ENCODE data around the gene F2RL3. TPM values are rescaled to one million over a fixed set of nuclear protein-coding genes. Genes with fewer than 3 reads are reported as not detected.

Gene F2RL3
- total and polyA plus RNA-seq, 9 of the 15 experiments (the other 6 are each of a cell fraction or from before 2014, with no cell fraction given), result 1.4 to 27.6 (median 11.9) TPM

GRCh38 chr19:16887353-16888265 is 1.2 kb upstream of the F2RL3 start (continued):
- TF ChIP-seq, protein P1, sequence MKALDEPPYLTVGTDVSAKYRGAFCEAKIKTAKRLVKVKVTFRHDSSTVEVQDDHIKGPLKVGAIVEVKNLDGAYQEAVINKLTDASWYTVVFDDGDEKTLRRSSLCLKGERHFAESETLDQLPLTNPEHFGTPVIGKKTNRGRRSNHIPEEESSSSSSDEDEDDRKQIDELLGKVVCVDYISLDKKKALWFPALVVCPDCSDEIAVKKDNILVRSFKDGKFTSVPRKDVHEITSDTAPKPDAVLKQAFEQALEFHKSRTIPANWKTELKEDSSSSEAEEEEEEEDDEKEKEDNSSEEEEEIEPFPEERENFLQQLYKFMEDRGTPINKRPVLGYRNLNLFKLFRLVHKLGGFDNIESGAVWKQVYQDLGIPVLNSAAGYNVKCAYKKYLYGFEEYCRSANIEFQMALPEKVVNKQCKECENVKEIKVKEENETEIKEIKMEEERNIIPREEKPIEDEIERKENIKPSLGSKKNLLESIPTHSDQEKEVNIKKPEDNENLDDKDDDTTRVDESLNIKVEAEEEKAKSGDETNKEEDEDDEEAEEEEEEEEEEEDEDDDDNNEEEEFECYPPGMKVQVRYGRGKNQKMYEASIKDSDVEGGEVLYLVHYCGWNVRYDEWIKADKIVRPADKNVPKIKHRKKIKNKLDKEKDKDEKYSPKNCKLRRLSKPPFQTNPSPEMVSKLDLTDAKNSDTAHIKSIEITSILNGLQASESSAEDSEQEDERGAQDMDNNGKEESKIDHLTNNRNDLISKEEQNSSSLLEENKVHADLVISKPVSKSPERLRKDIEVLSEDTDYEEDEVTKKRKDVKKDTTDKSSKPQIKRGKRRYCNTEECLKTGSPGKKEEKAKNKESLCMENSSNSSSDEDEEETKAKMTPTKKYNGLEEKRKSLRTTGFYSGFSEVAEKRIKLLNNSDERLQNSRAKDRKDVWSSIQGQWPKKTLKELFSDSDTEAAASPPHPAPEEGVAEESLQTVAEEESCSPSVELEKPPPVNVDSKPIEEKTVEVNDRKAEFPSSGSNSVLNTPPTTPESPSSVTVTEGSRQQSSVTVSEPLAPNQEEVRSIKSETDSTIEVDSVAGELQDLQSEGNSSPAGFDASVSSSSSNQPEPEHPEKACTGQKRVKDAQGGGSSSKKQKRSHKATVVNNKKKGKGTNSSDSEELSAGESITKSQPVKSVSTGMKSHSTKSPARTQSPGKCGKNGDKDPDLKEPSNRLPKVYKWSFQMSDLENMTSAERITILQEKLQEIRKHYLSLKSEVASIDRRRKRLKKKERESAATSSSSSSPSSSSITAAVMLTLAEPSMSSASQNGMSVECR (CRISPR knock-in tag; IDR thresholded peaks at IDR 0.05), result no peak
- TF ChIP-seq BRCA1 (IDR thresholded peaks at IDR 0.05) (no peak), BRCA1 (CRISPR knock-in tag; IDR thresholded peaks at IDR 0.05) (no peak), ZNF174 (CRISPR knock-in tag; IDR thresholded peaks at IDR 0.05) (no peak), ZBTB40 (IDR thresholded peaks at IDR 0.05) (0 out of 2 replicates have a peak, but pooled peaks have one; percentile 31), ZBTB40 (CRISPR knock-in tag; IDR thresholded peaks at IDR 0.05) (no peak), FOXM1 (IDR thresholded peaks at IDR 0.05; ENCODE audit: low read depth) (peak; percentile 77), FOXM1 (CRISPR knock-in tag; IDR thresholded peaks at IDR 0.05; ENCODE audit: low read depth) (no peak)
- TF ChIP-seq, protein P2, sequence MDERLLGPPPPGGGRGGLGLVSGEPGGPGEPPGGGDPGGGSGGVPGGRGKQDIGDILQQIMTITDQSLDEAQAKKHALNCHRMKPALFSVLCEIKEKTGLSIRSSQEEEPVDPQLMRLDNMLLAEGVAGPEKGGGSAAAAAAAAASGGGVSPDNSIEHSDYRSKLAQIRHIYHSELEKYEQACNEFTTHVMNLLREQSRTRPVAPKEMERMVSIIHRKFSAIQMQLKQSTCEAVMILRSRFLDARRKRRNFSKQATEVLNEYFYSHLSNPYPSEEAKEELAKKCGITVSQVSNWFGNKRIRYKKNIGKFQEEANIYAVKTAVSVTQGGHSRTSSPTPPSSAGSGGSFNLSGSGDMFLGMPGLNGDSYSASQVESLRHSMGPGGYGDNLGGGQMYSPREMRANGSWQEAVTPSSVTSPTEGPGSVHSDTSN (CRISPR knock-in tag; IDR thresholded peaks at IDR 0.05; ENCODE audit: low read depth), result no peak
- TF ChIP-seq, protein P2 (tag; conservative IDR thresholded peaks at IDR 0.05; ENCODE audit: low read depth), result no peak
